ENCODE data around the gene MUC20.
"Not testable (repeated sequence)": the region's sequence is repeated elsewhere in the genome, so short reads cannot be mapped to it uniquely, and the experiment has no call there.

The MUC20 gene

GRCh38 chr3:195693428-195694216 is 27.2 kb upstream of the MUC20 start:
- Histone ChIP-seq H3K4me3 (ENCODE audit: low read depth in 1 of 2, low read length in 1 of 2) (no peak overlapping the region), H3K36me3 (peaks cover 37% of the 10 kb centered on the region), H3K9me3 (no peaks in the 10 kb centered on the region), H3K27me3 (no peaks in the 10 kb centered on the region), H3K27ac (no peak overlapping the region), H3K4me1 (ENCODE audit: control insufficient read depth in 1 of 2, insufficient read depth in 1 of 2, low read depth in 1 of 2, low read length in 1 of 2) (no peaks in the 10 kb centered on the region)
- TF ChIP-seq CTCF (IDR thresholded peaks at IDR 0.05): no peak

- not testable (repeated sequence) for H3K4me3 ChIP-seq (ENCODE audit: low read depth in 1 of 2, low read length in 1 of 2); H3K27me3 ChIP-seq; H3K4me1 ChIP-seq (ENCODE audit: control insufficient read depth in 1 of 2, insufficient read depth in 1 of 2, low read depth in 1 of 2, low read length in 1 of 2); H3K9me3 ChIP-seq; H3K27ac ChIP-seq
- H3K36me3 ChIP-seq: peaks cover 30% of the 10 kb centered on the region
These were observed 26.3 kb upstream of the MUC20 start for GRCh38 chr3:195694217-195695076.

- H3K9me3 ChIP-seq: no peaks in the 10 kb centered on the region
- no peaks in the 10 kb centered on the region for H3K27me3 ChIP-seq
- H3K4me1 ChIP-seq (ENCODE audit: control insufficient read depth in 1 of 2, insufficient read depth in 1 of 2, low read depth in 1 of 2, low read length in 1 of 2): no peaks in the 10 kb centered on the region
- H3K4me3 ChIP-seq (ENCODE audit: low read depth in 1 of 2, low read length in 1 of 2): no peak overlapping the region
- no peak for TF ChIP-seq CTCF (IDR thresholded peaks at IDR 0.05)
- peaks cover 27% of the 10 kb centered on the region for H3K36me3 ChIP-seq
- no peak overlapping the region for H3K27ac ChIP-seq
These were observed 24.0 kb upstream of the MUC20 start for GRCh38 chr3:195696632-195697278.

- Histone ChIP-seq H3K27ac (no peak overlapping the region), H3K27me3 (no peaks in the 10 kb centered on the region), H3K4me3 (ENCODE audit: low read depth in 1 of 2, low read length in 1 of 2) (no peak overlapping the region), H3K36me3 (peaks cover 17% of the 10 kb centered on the region), H3K9me3 (no peaks in the 10 kb centered on the region), H3K4me1 (ENCODE audit: control insufficient read depth in 1 of 2, insufficient read depth in 1 of 2, low read depth in 1 of 2, low read length in 1 of 2) (no peaks in the 10 kb centered on the region)
- TF ChIP-seq CTCF (IDR thresholded peaks at IDR 0.05): no peak
These were observed 23.0 kb upstream of the MUC20 start for GRCh38 chr3:195697582-195698324.

GRCh38 chr3:195698325-195698646 is 22.5 kb upstream of the MUC20 start:
- H3K36me3 ChIP-seq: peaks cover 14% of the 10 kb centered on the region
- no peak for TF ChIP-seq CTCF (IDR thresholded peaks at IDR 0.05)
- no peaks in the 10 kb centered on the region for H3K27me3 ChIP-seq
- H3K4me3 ChIP-seq (ENCODE audit: low read depth in 1 of 2, low read length in 1 of 2): no peak overlapping the region
- H3K27ac ChIP-seq: no peak overlapping the region
- H3K4me1 ChIP-seq (ENCODE audit: control insufficient read depth in 1 of 2, insufficient read depth in 1 of 2, low read depth in 1 of 2, low read length in 1 of 2): no peaks in the 10 kb centered on the region
- no peaks in the 10 kb centered on the region for H3K9me3 ChIP-seq

Measured in neutrophil (primary cell).